Activated CD4-positive, CD25-positive, alpha-beta regulatory T cell treated with anti-CD3 and anti-CD28 coated beads, Interleukin-2, amount 50 U/mL, for 72 hours (primary cell): ENCODE measurements around the gene TRABD2A.
"Not testable (repeated sequence)": the region's sequence is repeated elsewhere in the genome, so short reads cannot be mapped to it uniquely, and the experiment has no call there.

Experiments used
- DNase-seq: peaks from one replicate; pipeline ENCODE4 v3.0.0; 2021

The TRABD2A gene

GRCh38 chr2:84880645-84881521 is at the start of gene TRABD2A:
TSS of gene TRABD2A (minus strand) at chr2:84881084. CDS start at chr2:84881039, 45 bp downstream.
- peak; percentile 64 for DNase-seq

- no peak for DNase-seq
Measured at GRCh38 chr2:84927275-84927627, 46.4 kb upstream of the TRABD2A start.

- DNase-seq, result peak; percentile 99
Measured at GRCh38 chr2:84925724-84926376, 45.0 kb upstream of the TRABD2A start.

GRCh38 chr2:84925336-84925723 is 44.4 kb upstream of the TRABD2A start:
- no peak for DNase-seq

- DNase-seq, result no peak
Measured at GRCh38 chr2:84924173-84925106, 43.6 kb upstream of the TRABD2A start.

- no peak for DNase-seq
Measured at GRCh38 chr2:84923009-84923408, 42.1 kb upstream of the TRABD2A start.

- no peak for DNase-seq
Measured at GRCh38 chr2:84919885-84920580, 39.1 kb upstream of the TRABD2A start.

- no peak for DNase-seq
Measured at GRCh38 chr2:84918430-84918829, 37.5 kb upstream of the TRABD2A start.

- DNase-seq, result not testable (repeated sequence)
Measured at GRCh38 chr2:84917821-84918220, 36.9 kb upstream of the TRABD2A start.

- not testable (repeated sequence) for DNase-seq
Measured at GRCh38 chr2:84915675-84916074, 34.8 kb upstream of the TRABD2A start.

GRCh38 chr2:84914334-84914733 is 33.5 kb upstream of the TRABD2A start:
- no peak for DNase-seq

- DNase-seq, result no peak
Measured at GRCh38 chr2:84912984-84913383, 32.1 kb upstream of the TRABD2A start.

GRCh38 chr2:84911135-84911678 is 30.3 kb upstream of the TRABD2A start:
- DNase-seq, result no peak

- DNase-seq, result no peak
Measured at GRCh38 chr2:84908948-84909713, 28.2 kb upstream of the TRABD2A start.

GRCh38 chr2:84906900-84907714 is 26.2 kb upstream of the TRABD2A start:
- DNase-seq, result no peak

GRCh38 chr2:84906108-84906899 is 25.4 kb upstream of the TRABD2A start:
- peak; percentile 61 for DNase-seq

GRCh38 chr2:84905181-84906107 is 24.6 kb upstream of the TRABD2A start, which contains the start of gene TMSB10:
TSS of gene TMSB10 (plus strand) at chr2:84905656.
- peak; percentile 92 for DNase-seq

GRCh38 chr2:84904717-84905174 is 23.9 kb upstream of the TRABD2A start:
- no peak for DNase-seq
